AG20443 (cell line): Measurements from ENCODE around the gene PAX5.

ENCODE experiments used
- DNase-seq: peaks from one replicate; pipeline ENCODE4 v3.0.0; 2012; ENCODE audit warnings: low spot score, mixed read lengths

PAX5 gene

DNA sequence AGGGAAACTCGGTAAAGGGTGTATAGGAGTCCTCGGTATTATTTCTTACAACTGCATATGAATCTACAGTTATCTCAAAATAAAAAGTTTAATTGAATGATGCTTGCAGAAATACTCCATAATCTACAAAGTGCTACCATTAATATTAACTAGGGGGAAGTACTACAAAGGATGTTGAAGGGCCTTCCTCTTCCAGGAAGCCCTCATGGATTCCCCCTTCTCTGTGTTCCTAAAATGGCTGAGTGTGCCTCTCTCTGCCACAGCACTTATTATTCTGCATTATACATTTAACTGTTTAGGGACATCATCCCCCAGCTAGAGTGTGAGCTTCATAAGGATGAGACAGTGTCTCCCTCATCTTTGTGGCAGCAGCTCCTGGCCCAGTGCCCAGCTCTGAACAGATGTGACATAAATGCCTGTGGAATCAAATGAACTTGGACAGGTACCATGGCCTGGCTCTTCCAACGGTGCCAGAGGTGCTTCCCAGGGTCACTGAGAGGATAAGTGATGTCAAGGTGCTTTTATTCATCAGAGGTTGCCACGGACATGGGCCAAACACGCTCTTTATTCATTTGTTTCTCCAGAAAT lies 99.5 kb downstream of the PAX5 start:
- DNase-seq: no peak

DNA sequence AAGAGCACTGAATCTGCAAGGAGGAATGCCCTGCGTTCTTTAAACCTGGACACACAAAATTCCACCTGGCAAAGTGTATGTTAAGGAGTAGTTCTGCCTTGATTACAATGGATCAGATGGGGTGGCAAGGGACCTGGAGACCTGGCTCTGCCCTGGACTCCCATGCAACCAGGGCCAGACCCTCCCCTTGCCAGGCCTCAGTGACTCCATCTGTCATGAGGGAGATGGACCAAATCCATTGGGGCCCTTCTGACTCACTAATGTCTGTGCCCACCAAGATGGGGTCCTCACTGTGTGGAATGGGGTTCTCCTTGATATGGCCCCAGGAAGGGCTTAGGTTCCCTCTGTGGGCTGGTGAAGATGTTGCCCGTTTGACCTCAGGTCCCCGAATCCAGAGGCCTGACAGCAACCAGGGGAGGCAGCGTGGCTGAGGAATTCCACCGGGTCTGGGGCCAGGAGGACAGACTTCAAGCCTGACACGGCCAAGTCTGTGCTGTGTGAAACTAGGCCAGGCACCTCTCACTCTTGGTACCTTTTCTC lies 100.3 kb downstream of the PAX5 start:
- no peak for DNase-seq

DNA sequence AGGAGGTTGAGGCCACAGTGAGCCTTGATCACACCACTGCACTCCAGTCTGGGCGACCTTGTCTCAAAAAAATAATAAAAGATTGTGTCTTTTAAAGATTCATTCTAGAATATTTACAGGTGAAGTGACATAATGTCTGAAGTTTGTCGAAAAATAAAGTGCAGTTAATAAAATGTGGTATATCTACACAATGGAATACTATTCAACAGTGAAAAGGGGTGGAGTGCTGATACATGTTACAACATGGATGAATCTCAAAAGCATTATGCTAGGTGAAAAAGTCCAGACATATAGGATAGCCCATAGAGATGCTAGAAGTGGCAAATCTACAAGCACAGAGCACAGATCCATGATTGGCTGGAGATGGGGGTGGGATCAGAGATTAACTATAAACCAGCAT lies 101.9 kb downstream of the PAX5 start:
- DNase-seq: no peak

- DNase-seq: no peak
Measured at GRCh38 chr9:36930941-36931340, 103.1 kb downstream of the PAX5 start.

DNA sequence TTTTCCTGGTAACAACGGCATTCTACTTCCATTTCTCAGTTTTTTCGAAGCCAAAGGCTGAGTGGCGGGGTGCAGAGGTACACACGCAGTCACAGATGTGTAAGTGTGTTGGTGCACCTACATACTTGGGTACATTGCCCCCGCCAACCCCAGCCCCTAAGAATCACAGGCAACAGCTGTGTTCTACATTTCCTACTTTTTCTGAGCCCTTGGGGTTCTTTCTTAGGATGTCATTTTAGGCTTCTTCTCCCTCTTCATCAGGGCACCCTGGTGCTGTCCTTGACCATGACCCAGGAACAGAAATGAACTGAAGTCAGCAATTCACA lies 104.8 kb downstream of the PAX5 start:
- DNase-seq: no peak

- peak; percentile 59 for DNase-seq
Measured at GRCh38 chr9:36928670-36929349, 105.3 kb downstream of the PAX5 start.

DNA sequence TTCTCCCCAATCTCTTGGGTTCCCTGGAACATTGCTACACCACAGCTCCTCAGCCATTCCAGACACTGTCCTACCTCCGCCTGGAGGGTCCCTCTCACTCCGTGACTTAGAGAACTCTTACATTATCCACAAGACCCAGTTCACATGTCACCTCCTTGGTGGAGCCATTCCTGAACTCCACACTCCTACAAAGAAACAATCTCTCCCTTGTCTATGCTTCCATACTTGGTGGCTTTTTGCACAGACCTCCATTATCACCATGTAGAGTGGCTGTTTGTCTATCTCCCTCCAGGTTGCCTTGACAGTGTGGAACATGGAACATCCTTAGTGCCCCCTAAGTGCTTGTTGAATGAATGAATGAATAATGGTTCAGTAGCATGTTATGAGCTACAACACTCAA lies 105.9 kb downstream of the PAX5 start:
- no peak for DNase-seq

DNA sequence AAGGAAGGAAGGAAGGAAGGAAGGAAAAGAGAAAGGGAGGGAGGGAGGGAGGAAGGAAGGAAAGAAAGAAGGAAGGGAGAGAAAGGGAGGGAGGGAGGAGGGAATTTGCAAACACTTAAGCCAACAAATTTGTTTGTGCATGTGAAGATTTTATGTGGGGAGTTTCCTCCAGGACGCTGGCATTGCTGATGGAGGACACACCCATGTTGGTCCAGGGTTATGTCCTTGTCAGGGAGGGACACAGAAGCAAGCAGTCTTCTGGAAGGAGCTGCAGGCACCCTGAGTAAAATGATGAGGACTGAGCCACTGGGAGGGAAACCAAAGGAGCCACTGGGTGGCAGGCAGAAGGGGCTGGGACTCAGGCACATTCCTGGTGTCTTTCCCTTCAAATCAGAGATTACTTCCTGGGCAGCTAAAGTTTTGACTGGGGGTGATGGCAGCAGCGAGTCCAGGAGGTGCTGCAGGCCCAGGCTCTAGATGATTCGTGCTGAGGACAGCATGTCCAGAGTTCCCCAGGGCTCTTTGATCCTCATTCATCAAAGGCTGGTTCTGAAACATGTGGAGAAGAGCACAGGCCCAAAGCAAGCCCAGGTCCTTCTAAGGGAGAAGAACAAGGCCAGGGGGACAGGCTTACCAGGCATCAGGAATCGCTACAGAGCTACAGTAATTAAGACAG lies 109.2 kb downstream of the PAX5 start:
- DNase-seq: no peak

GRCh38 chr9:36924071-36924470 lies 110.0 kb downstream of the PAX5 start:
- DNase-seq: peak; percentile 81

- DNase-seq: no peak
Measured at GRCh38 chr9:36923025-36923625, 110.9 kb downstream of the PAX5 start.

- no peak for DNase-seq
Measured at GRCh38 chr9:36922548-36922947, 111.5 kb downstream of the PAX5 start.

GRCh38 chr9:36914212-36914577 lies 119.9 kb downstream of the PAX5 start:
- DNase-seq: no peak

DNA sequence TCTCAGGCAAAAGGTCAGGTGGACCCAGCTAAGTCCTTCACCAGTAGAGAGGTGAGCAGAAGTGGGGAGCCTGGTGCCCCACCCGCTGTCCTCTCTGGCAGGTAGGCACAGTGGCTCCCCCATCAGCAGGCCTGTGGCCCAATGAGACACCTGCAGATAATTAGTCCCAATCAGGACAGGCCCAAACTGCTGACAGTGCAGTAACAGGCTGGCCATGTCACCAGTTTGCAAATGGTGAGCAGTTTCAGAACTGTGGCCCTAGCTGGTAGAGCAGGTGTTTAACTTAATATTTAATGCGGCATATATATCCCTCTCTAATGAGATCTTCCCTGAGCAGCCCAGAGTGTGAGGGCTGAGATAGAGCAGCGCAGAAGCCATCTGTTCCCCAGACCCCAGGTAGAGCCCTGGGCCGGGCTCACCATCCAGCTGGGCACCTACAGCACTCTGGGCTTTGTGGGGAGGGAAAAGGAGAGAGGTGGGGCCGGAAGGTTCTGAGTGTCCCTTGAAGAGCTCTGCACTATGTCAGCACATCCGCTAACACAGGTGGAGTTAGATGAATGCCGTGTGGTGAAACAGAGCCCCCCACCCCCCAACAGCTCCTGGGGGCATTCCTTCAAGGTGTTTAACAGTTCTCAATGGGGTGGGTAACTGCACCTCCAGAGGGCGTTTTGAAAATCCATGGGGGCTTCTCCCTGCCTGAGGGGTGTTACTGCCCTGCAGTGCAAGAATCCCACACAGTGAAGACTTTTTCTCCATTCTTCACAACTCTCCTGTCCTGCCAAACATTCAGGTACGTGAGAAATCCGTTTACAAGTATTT lies 120.5 kb downstream of the PAX5 start:
- no peak for DNase-seq

DNA sequence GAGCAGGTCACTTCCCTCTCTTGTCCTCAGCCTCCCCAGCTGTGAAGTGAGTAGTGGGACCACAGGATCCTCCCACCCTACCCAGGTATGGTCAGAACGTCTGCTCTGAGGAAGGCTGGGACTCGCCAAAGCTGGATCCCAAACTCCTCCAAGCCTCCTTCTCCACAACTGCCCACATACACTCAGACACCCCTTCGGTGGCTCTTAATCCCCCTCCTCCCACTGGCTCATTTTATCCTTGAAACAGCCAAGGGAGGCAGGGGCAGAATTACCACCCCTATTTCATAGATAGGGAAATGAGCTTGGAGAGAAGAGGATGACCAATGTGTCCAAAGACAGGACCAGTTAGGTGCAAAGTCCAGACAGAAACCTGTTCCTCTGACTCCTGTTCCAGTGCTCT lies 121.4 kb downstream of the PAX5 start:
- no peak for DNase-seq

DNA sequence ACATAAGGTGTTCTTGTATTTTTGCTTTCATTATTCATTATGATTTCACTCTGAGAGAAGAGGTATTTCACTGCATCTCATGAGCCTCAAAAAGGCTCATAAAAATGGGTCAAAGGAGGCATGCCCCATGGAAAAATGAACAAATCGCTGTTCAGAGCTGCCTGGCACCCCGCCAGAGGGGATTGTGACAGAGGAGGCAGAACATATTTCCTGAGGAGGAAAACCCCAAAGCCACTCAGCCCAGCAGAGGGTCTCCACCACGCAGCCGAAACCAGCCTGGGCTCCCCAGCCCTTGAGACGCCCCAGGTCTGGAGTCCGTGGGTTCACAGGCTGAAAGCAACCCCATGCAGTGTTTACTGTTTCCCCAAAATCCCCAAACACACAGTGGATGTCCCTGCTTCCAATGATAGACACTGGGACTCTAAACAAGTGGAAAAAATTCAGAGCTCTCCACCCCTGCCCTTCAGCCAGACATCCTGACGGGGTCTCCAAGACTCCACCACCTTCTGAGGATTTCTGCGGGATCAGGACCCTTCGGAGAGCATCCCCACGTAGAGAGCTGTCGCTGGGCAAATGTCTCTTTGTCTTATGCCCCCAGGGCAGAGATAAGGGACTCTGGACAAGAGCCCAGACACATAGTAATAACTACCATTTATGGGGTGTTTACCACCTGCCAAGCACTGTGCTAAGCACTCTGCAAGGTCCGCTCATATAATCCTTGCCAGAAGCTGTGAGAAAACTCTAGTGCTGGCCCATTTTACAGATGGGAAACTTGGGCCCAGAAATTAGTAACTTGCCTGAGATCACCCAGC lies 122.3 kb downstream of the PAX5 start:
- no peak for DNase-seq

DNA sequence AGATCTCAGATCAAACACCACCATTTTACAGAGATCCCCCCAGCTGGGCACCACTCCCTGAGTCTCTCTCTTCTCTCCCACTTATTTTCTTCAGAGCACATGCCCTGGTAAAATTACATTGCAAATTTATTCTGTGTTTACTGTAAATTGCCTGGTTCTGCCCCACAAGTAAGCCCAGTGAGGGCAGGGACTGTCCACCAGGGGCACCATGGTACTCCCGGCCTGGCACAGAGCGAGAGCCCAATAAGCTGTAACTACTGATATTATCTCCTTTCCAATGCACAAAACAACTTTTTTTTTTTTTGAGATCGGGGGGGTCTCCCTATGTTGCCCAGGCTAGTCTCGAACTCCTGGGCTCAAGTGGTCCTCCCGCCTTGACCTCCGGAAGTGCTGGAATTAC lies 123.0 kb downstream of the PAX5 start:
- no peak for DNase-seq

DNA sequence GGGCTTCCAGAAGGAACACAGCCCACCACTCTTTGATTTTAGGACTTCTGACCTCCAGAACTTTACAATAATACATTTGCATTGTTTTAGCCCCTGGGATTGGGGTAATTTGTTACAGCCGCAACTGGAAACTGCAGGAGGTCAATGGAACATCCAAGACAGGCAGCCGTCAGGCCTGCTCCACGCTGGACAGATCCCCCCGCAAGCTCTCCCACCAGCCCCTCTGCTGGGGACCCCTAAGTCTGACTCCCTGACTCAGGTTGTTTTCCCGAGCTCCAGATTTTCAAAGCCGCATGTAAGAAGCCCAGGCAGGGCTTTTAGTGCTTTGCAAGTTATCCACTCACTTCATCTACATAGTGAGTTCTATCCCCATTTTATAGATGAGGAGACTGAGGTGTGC lies 127.6 kb downstream of the PAX5 start:
- no peak for DNase-seq

GRCh38 chr9:36905101-36906066 lies 128.7 kb downstream of the PAX5 start:
- no peak for DNase-seq

DNA sequence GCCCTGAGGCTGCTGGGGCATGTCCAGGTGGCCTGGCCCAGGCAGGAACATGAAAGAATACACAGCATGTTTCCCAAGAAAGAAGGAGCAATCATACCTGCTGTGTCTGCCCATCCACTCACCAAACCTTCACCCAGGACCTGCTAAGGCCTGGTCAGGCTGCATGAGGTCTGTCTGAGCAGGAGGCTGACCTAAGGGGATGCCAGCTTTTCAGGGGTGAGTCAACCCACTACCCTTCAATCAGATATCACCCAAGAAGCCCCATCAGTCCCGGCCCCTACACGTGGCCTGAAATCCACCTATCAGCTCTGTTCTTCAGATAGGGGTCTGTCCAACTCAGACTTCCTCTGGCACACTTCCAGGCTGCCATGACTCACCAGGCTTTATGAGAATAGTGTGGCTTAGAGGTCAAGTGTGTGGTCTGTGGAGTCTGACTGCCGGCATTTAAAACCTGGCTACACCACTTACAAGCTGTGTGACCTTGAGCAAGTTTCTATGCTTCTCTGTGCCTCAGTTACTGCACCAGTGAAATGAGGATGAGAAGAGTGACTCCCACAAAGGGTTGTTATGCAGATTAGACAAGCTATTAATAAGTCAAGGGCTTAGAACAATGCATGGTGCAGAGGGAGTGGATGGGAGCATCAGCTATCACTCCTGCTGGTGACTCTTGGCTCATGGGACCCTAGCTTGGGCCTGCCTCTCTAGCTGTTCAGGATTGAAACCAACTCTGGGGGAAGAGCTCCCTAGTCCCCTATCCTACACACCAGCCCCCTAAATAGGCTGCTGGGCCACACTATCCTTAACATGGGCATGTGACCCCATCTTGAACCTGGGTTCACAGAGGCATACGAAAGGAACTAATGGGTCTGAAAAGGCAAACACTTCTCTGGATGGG lies 130.3 kb downstream of the PAX5 start:
- DNase-seq: no peak
